ENCODE measurements around the gene PSMG1. TPM values are rescaled to one million over a fixed set of nuclear protein-coding genes. Genes with fewer than 3 reads are reported as not detected.
"Not testable (repeated sequence)": the region's sequence is repeated elsewhere in the genome, so short reads cannot be mapped to it uniquely, and the experiment has no call there.

PSMG1 gene
- total RNA-seq, 1 experiment from 2014 or later: 29.0 TPM

DNA sequence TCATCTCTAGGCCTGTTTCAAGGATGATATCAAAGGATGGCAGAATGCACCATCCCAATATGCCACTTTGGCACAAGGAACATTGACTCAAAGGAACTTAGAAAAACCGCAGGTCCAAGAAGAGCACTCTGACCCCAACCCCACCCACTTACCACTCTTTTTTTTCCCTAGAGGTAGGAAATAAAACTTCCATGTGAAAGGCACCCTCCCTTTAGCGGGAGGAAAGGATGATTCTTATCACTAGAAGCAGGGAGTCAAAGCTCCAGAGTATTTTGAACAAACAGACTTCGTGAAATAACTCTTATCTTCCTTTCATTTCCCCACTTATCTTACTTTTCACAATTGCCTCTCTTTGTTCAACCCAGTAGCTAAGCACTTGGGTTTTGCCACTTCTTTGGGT, 22.2 kb downstream of the PSMG1 start:
- ChIA-PET CTCF (no interaction called here), POLR2A (ENCODE audit: unreplicated experiment) (no interaction called here)
- no peak for DNase-seq
- Histone ChIP-seq H3K9me3 (ENCODE audit: insufficient read depth, low read depth) (peaks cover 4% of the 10 kb centered on the region; the same call in 1 of the 2 replicates), H3K27ac (no peak overlapping the region), H3K36me3 (ENCODE audit: low read depth) (no peaks in the 10 kb centered on the region), H3K27me3 (ENCODE audit: insufficient read depth, low read depth) (no peaks in the 10 kb centered on the region), H2AFZ (no peak overlapping the region), H4K20me1 (ENCODE audit: insufficient read depth) (no peaks in the 10 kb centered on the region), H3K4me1 (replicated peaks; ENCODE audit: insufficient read depth) (no peaks in the 10 kb centered on the region), H3K4me3 (no peak overlapping the region), H3K79me2 (ENCODE audit: low read depth) (no peaks in the 10 kb centered on the region), H3K9me2 (ENCODE audit: insufficient read depth) (no peaks in the 10 kb centered on the region), H3F3A (ENCODE audit: insufficient read depth, low read depth) (no peaks in the 10 kb centered on the region), H3K4me2 (no peak overlapping the region)
- no peak for TF ChIP-seq EZH2 (IDR thresholded peaks at IDR 0.05; ENCODE audit: low read depth)
- no TSS peak for BruUV-seq (replicated peaks)
- intact Hi-C loops (cut with micrococcal nuclease; ENCODE audit: unreplicated experiment): no loop called here

DNA sequence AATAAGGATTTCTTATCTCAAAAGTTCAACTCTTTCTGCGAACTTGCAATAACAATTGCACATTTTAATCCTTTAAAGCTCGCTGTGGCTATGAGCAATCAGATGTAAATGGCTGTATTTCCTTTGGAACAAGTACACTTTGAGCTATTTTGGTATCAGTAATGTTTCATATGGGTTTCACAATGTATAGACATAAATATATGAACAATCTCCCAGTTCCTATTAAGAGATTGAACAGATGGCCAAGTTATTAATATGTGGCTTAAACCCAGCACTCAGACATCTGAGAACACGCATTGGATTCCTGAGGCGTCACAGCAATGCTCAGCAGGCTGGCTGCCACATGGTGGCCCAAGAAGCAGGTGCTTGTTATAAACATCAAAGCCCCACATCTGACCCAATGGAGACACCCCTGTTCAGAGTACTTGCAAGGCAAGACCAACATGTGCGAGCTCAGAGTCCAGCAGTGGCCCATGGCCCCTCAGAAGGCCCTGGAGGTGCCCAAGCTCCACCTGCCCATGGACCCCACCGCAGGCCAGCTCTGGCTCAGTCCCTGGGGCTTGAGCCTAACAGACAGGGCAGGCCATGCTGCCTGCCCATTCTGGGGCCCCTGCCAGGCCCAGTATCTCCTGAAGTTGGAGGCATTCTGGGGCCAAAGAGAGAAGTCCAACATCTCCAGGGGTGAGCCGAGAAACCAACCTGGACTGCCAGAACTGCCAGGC, 23.7 kb downstream of the PSMG1 start:
- intact Hi-C loops (cut with micrococcal nuclease; ENCODE audit: unreplicated experiment): no loop called here
- TF ChIP-seq, protein P1, sequence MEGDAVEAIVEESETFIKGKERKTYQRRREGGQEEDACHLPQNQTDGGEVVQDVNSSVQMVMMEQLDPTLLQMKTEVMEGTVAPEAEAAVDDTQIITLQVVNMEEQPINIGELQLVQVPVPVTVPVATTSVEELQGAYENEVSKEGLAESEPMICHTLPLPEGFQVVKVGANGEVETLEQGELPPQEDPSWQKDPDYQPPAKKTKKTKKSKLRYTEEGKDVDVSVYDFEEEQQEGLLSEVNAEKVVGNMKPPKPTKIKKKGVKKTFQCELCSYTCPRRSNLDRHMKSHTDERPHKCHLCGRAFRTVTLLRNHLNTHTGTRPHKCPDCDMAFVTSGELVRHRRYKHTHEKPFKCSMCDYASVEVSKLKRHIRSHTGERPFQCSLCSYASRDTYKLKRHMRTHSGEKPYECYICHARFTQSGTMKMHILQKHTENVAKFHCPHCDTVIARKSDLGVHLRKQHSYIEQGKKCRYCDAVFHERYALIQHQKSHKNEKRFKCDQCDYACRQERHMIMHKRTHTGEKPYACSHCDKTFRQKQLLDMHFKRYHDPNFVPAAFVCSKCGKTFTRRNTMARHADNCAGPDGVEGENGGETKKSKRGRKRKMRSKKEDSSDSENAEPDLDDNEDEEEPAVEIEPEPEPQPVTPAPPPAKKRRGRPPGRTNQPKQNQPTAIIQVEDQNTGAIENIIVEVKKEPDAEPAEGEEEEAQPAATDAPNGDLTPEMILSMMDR (conservative IDR thresholded peaks at IDR 0.05): no peak
- Histone ChIP-seq H4K20me1 (ENCODE audit: insufficient read depth) (no peaks in the 10 kb centered on the region), H3F3A (ENCODE audit: insufficient read depth, low read depth) (no peaks in the 10 kb centered on the region), H3K27me3 (ENCODE audit: insufficient read depth, low read depth) (no peaks in the 10 kb centered on the region), H3K4me2 (no peak overlapping the region), H3K9me3 (ENCODE audit: insufficient read depth, low read depth) (peaks cover 4% of the 10 kb centered on the region; the same call in 1 of the 2 replicates), H3K36me3 (ENCODE audit: low read depth) (no peaks in the 10 kb centered on the region), H3K79me2 (ENCODE audit: low read depth) (no peaks in the 10 kb centered on the region), H3K4me3 (no peak overlapping the region), H3K9me2 (ENCODE audit: insufficient read depth) (no peaks in the 10 kb centered on the region), H3K4me1 (replicated peaks; ENCODE audit: insufficient read depth) (no peaks in the 10 kb centered on the region), H3K27ac (no peak overlapping the region), H2AFZ (no peak overlapping the region)
- DNase-seq: no peak
- no TSS peak for BruUV-seq (replicated peaks)
- ChIA-PET CTCF (interaction anchor here (0.7 kb wide), 1 partner anchor 21 kb away, joined by 4 read pairs; no protein-coding TSS in a partner anchor), POLR2A (ENCODE audit: unreplicated experiment) (no interaction called here)

DNA sequence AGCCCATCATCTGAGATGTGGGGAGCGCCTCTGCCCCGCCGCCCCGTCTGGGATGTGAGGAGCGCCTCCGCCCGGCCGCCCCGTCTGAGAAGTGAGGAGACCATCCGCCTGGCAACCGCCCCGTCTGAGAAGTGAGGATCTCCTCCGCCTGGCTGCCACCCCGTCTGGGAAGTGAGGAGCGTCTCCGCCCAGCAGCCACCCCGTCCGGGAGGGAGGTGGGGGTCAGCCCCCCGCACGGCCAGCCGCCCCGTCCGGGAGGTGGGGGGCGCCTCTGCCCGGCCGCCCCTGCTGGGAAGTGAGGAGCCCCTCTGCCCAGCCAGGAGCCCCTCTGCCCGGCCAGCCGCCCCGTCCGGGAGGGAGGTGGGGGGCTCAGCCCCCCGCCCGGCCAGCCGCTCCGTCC, 26.0 kb downstream of the PSMG1 start:
- H3K4me3 ChIP-seq; H3K36me3 ChIP-seq (ENCODE audit: low read depth); DNase-seq; H3K27me3 ChIP-seq (ENCODE audit: insufficient read depth, low read depth); POLR2A ChIA-PET (ENCODE audit: unreplicated experiment); CTCF ChIA-PET; H2AFZ ChIP-seq; H3K79me2 ChIP-seq (ENCODE audit: low read depth); H4K20me1 ChIP-seq (ENCODE audit: insufficient read depth); intact Hi-C loops (cut with micrococcal nuclease; ENCODE audit: unreplicated experiment); BruUV-seq (replicated peaks); H3K4me1 ChIP-seq (replicated peaks; ENCODE audit: insufficient read depth); H3F3A ChIP-seq (ENCODE audit: insufficient read depth, low read depth); H3K27ac ChIP-seq; H3K9me3 ChIP-seq (ENCODE audit: insufficient read depth, low read depth); H3K9me2 ChIP-seq (ENCODE audit: insufficient read depth); H3K4me2 ChIP-seq: not testable (repeated sequence)

DNA sequence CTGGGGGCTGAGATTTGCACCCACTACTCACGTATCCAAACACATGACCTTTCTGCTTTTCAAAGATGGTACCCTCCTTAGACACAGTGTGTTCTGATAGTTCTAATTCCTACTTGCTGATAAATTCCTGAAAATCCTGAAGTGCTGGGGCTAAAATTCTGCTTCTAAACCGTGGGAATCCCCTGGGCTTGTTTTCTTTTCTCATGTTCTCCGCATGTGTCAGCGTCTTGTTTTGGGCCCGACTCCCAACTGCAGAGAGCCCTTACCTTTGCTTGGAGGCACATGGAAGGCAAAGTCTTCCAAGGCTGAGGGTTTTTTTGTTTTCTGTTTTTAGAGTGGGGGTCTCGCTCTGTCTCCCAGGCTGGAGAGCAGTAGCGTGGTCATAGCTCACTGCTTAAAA, 27.2 kb downstream of the PSMG1 start:
- DNase-seq: no peak
- CTCF ChIA-PET: no interaction called here

More for the DNA sequence above, 27.2 kb downstream of the PSMG1 start:
- Histone ChIP-seq H3K4me1 (replicated peaks; ENCODE audit: insufficient read depth) (no peaks in the 10 kb centered on the region), H3K9me2 (ENCODE audit: insufficient read depth) (no peaks in the 10 kb centered on the region), H2AFZ (no peak overlapping the region), H3K27ac (no peak overlapping the region), H3K36me3 (ENCODE audit: low read depth) (no peaks in the 10 kb centered on the region), H3K9me3 (ENCODE audit: insufficient read depth, low read depth) (no peaks in the 10 kb centered on the region), H3K4me3 (no peak overlapping the region), H3K27me3 (ENCODE audit: insufficient read depth, low read depth) (no peaks in the 10 kb centered on the region), H3K4me2 (no peak overlapping the region), H3F3A (ENCODE audit: insufficient read depth, low read depth) (no peaks in the 10 kb centered on the region), H4K20me1 (ENCODE audit: insufficient read depth) (no peaks in the 10 kb centered on the region), H3K79me2 (ENCODE audit: low read depth) (no peaks in the 10 kb centered on the region)
- no TSS peak for BruUV-seq (replicated peaks)
- POLR2A ChIA-PET (ENCODE audit: unreplicated experiment): no interaction called here
- intact Hi-C loops (cut with micrococcal nuclease; ENCODE audit: unreplicated experiment): no loop called here
- TF ChIP-seq, protein P1 (conservative IDR thresholded peaks at IDR 0.05): no peak
- no peak for TF ChIP-seq EZH2 (IDR thresholded peaks at IDR 0.05; ENCODE audit: low read depth)

Measured in PC-9 (cell line).